Measurements from ENCODE around the gene RSPH1.

Gene RSPH1

GRCh38 chr21:42526379-42526727 is 30.3 kb upstream of the RSPH1 start:
- no peak for TF ChIP-seq CTCF (IDR thresholded peaks at IDR 0.05; ENCODE audit: borderline replicate concordance, control extremely low read depth, extremely low read depth, insufficient read depth, missing control alignments)
- in situ Hi-C loops (cut with MboI; ENCODE audit: low sequenced_read_pairs, unreplicated experiment) = no loop called here

DNA sequence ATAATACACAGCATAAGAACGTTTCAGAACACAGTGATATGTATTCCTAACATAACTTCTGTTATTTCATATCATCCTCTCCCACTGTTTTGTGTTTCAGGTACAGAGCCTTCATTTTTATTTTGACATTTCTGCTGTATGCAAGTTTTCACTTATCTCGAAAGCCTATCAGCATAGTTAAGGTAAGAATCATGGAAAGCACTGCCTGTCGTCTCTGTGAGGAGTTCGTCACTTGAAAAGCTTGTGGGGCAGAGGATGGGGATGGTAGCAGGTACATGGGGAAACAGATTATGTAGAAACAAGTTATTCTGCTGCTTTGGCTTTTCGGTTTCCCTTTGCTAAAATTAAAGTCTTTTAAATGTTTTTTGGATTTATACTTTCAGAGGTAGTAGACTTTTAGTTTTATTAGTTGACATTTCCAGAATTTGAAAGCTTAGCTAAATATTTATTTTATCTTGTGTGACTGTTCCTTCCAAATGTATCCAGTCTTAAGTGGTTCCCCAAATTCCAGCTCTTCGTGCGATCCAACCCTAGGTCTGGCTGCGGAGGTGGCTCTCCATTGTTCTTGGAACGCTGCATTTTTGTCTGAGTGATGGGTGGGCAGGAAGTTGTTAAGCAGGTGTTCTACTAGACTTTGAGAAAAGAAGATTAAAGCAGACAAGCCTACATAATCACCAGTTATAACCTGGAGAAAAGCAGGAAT is 29.8 kb upstream of the RSPH1 start:
- TF ChIP-seq CTCF (IDR thresholded peaks at IDR 0.05; ENCODE audit: borderline replicate concordance, control extremely low read depth, extremely low read depth, insufficient read depth, missing control alignments) = no peak
- in situ Hi-C loops (cut with MboI; ENCODE audit: low sequenced_read_pairs, unreplicated experiment) = no loop called here
- DNase-seq (ENCODE audit: low spot score) = no peak

More at GRCh38 chr21:42526379-42526727, 30.3 kb upstream of the RSPH1 start:
- DNase-seq (ENCODE audit: low spot score) = no peak

- in situ Hi-C loops (cut with MboI; ENCODE audit: low sequenced_read_pairs, unreplicated experiment) = no loop called here
- no peak for TF ChIP-seq CTCF (IDR thresholded peaks at IDR 0.05; ENCODE audit: borderline replicate concordance, control extremely low read depth, extremely low read depth, insufficient read depth, missing control alignments)
- no peak for DNase-seq (ENCODE audit: low spot score)
These were observed 29.1 kb upstream of the RSPH1 start for GRCh38 chr21:42525029-42525581.

DNA sequence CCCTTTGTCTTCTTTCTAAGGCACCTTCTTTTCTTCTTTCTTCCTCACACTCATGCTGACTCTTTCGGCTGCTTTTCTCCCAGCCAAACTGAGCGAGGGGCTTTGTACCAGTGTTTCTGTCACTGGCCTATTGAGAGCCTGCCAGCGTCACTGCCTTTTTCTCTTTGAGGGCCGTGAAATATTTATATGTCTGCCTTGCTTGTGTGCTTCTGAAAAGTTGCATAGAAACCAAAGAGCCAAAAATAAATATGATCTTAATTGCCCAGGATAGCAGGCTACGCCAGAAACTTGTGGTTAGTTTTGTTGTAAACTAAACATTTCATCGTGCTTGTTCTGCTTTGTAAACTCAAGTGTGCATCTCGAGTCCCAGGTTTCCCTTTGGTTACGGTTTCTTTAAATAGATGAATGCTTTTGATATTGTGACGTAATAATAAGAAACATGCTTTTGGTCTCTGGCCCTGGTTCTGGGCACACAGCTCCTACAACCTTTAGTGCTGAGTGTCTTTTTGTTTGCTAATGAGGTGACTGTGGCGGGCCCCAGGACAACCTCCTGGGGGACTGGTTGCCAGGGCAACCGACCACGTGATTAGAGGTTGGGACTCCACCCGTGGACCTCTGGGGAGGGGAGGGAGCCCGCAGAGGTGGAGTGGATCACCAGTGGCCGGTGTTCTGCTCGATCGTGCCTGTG is 28.5 kb upstream of the RSPH1 start:
- TF ChIP-seq CTCF (IDR thresholded peaks at IDR 0.05; ENCODE audit: borderline replicate concordance, control extremely low read depth, extremely low read depth, insufficient read depth, missing control alignments) = no peak
- peak; percentile 82 for DNase-seq (ENCODE audit: low spot score)
- in situ Hi-C loops (cut with MboI; ENCODE audit: low sequenced_read_pairs, unreplicated experiment) = no loop called here

- DNase-seq (ENCODE audit: low spot score) = no peak
- no peak for TF ChIP-seq CTCF (IDR thresholded peaks at IDR 0.05; ENCODE audit: borderline replicate concordance, control extremely low read depth, extremely low read depth, insufficient read depth, missing control alignments)
- in situ Hi-C loops (cut with MboI; ENCODE audit: low sequenced_read_pairs, unreplicated experiment) = no loop called here
These were observed 27.9 kb upstream of the RSPH1 start for GRCh38 chr21:42523941-42524340.

DNA sequence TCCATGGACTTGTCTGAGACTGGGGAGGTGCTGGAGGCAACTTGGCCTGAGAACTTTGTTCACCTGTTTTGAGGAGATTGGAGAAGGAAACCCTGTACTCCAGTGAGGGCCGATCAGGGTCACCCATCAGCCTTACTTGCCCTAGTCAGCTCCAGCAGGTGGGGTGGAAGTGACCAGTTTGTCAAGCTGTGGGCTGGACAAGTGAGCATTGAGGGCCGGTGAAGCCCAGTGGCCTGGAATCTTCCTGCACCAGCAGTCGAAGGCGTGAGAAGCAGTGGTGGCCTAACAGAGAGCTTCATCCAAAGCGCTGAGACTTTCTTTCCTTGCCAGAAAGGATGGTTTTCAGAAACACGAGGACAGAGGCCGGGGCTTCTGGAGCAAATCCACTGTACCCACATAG is 27.2 kb upstream of the RSPH1 start:
- in situ Hi-C loops (cut with MboI; ENCODE audit: low sequenced_read_pairs, unreplicated experiment) = no loop called here
- no peak for DNase-seq (ENCODE audit: low spot score)
- TF ChIP-seq CTCF (IDR thresholded peaks at IDR 0.05; ENCODE audit: borderline replicate concordance, control extremely low read depth, extremely low read depth, insufficient read depth, missing control alignments) = no peak

All from GM13976 (cell line).